ENCODE measurements around the gene NDUFAB1. TPM values are rescaled to one million over a fixed set of nuclear protein-coding genes. Genes with fewer than 3 reads are reported as not detected.

NDUFAB1 gene
- total RNA-seq, 1 donor from 2014 or later: 56.5 TPM

DNA sequence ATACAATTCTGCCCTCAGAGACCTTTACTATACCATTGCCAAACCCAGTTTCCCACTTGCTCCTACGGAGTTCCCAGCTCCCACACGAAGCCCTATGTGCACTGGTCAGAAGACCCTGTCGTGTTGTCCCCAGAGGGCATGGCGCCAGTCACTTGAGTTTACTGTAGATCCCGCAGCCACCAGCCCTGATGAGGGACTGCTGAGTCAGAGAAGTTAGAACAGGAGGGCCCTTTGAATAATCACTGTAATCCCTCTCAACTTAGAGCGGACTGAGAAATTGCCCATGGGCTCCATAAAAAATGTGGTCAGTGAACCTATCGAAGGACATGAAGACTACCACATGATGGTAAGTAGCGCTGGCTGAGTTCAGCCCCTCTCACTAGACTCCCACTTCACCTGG is 29.4 kb downstream of the NDUFAB1 start:
- no peaks in the 10 kb centered on the region for H3K27me3 ChIP-seq (ENCODE audit: low read depth)
- intact Hi-C loops (cut with DNase I): no loop called here
- TF ChIP-seq, protein P1, sequence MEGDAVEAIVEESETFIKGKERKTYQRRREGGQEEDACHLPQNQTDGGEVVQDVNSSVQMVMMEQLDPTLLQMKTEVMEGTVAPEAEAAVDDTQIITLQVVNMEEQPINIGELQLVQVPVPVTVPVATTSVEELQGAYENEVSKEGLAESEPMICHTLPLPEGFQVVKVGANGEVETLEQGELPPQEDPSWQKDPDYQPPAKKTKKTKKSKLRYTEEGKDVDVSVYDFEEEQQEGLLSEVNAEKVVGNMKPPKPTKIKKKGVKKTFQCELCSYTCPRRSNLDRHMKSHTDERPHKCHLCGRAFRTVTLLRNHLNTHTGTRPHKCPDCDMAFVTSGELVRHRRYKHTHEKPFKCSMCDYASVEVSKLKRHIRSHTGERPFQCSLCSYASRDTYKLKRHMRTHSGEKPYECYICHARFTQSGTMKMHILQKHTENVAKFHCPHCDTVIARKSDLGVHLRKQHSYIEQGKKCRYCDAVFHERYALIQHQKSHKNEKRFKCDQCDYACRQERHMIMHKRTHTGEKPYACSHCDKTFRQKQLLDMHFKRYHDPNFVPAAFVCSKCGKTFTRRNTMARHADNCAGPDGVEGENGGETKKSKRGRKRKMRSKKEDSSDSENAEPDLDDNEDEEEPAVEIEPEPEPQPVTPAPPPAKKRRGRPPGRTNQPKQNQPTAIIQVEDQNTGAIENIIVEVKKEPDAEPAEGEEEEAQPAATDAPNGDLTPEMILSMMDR (IDR thresholded peaks at IDR 0.05): no peak
- no peak overlapping the region for H3K27ac ChIP-seq
- ATAC-seq (no peak), DNase-seq (no peak)
- H3K4me1 ChIP-seq: no peaks in the 10 kb centered on the region
- no peaks in the 10 kb centered on the region for H3K9me3 ChIP-seq
- peaks cover 100% of the 10 kb centered on the region for H3K36me3 ChIP-seq
- no peak overlapping the region for H3K4me3 ChIP-seq

DNA sequence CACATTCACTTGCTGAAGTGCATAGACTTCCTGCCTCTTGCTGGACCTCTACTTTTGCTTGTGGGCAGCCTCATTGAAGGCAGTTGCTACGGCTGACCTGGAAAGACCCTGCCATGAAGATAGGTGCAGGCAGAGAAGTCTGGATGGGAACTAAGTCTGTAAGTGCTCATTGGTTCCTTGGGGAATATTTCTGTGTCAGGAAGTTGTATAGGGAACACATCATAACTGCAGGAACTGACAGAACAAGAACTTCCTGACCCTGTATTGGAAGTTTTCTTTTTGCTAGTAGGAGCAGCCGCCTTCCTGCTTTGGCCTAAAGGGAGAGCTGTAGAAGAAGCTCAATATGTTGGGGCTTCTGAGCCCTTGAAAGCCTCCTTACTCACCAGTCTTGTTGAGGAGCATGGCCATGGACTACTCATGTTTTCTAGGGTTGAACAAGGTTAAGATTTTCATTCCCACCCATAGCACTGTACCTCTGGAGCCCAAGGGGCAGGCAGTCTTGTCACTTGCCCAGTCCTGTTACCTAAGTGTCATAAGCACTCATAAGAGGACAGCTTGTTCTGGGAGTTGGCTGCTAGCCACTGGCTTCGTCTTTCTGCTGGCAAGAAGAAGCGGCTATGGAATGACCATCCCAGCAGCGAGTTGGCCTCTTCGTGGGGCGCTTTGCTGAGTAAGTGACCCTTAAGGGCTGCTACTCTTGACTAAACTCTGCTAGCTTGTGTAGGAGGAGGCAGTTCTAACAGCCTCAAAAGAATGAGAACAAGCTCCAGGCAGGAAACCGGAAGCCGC is 31.3 kb downstream of the NDUFAB1 start:
- intact Hi-C loops (cut with DNase I): no loop called here
- Histone ChIP-seq H3K27ac (no peak overlapping the region), H3K27me3 (ENCODE audit: low read depth) (no peaks in the 10 kb centered on the region), H3K9me3 (no peaks in the 10 kb centered on the region), H3K4me1 (peaks cover 3% of the 10 kb centered on the region), H3K4me3 (no peak overlapping the region), H3K36me3 (peaks cover 100% of the 10 kb centered on the region)
- DNase-seq: peak; percentile 20
- TF ChIP-seq, protein P1 (IDR thresholded peaks at IDR 0.05): no peak
- no peak for ATAC-seq

DNA sequence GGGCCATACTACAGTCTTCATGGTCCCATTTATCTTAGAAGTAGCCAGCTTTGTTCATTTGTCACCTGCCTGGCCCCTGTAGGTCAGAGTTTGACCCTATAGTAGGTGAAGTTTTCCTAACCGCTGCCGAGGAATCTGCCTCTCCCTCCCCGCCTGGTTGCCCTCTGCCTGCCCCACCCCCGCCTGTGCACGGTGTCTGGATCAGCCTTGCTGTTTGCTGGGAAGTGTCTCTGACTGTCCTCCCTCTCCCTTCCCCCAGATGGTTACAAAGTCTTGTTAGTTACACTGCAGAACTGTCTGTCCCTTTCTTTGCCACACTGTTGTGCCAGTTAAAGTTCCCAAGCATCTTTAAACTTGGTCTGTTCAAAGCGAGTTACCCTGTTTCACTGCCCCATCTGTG is 32.9 kb downstream of the NDUFAB1 start:
- Histone ChIP-seq H3K36me3 (peaks cover 92% of the 10 kb centered on the region), H3K4me3 (no peak overlapping the region), H3K4me1 (peaks cover 16% of the 10 kb centered on the region), H3K27me3 (ENCODE audit: low read depth) (no peaks in the 10 kb centered on the region), H3K9me3 (no peaks in the 10 kb centered on the region), H3K27ac (no peak overlapping the region)
- TF ChIP-seq, protein P1 (IDR thresholded peaks at IDR 0.05): no peak
- intact Hi-C loops (cut with DNase I): no loop called here
- DNase-seq (no peak), ATAC-seq (no peak)

DNA sequence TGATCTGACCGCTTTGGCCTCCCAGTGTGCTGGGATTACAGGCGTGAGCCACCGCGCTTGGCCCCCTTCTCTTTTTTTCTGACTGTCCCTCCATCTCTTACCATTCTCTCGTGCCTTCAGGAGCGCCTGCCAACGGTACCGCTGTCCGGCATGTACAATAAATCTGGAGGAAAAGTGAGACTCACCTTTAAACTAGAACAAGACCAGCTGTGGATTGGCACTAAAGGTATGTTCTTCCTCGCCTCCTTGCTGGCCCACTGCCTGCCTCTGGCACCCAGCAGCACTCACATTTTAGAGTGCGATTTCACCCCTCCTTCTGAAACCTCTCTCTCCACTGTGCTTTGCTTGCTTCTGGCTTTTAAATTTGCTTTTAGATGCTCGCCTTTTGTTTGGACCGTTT is 33.6 kb downstream of the NDUFAB1 start:
- ATAC-seq (no peak), DNase-seq (no peak)
- Histone ChIP-seq H3K36me3 (peaks cover 86% of the 10 kb centered on the region), H3K9me3 (no peaks in the 10 kb centered on the region), H3K4me3 (no peak overlapping the region), H3K4me1 (peaks cover 17% of the 10 kb centered on the region), H3K27ac (no peak overlapping the region), H3K27me3 (ENCODE audit: low read depth) (no peaks in the 10 kb centered on the region)
- intact Hi-C loops (cut with DNase I): no loop called here
- TF ChIP-seq, protein P1 (IDR thresholded peaks at IDR 0.05): no peak

DNA sequence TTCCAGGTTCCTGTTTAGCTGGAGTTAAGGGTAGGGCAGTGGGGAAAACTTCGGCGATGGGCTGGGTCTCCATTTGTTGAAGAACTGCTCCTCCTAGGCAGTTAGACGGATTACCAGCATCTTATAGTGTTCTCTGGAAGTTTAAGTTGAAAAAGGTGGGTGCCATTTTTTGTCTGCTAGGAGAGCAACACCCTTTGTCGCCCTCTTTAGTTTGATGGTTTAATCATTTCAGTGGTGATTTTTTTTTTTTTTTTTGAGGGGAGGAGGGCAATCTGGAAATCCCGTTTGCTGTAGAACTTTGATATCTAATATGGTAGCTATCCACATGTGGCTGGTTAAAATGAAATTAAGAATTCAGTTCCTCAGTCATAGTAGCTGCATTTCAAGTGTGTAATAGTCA is 34.5 kb downstream of the NDUFAB1 start:
- Histone ChIP-seq H3K9me3 (no peaks in the 10 kb centered on the region), H3K27ac (no peak overlapping the region), H3K36me3 (peaks cover 76% of the 10 kb centered on the region), H3K4me1 (peaks cover 21% of the 10 kb centered on the region), H3K27me3 (ENCODE audit: low read depth) (no peaks in the 10 kb centered on the region), H3K4me3 (no peak overlapping the region)
- no peak for ATAC-seq
- TF ChIP-seq, protein P1 (IDR thresholded peaks at IDR 0.05): no peak
- intact Hi-C loops (cut with DNase I): no loop called here
- no peak for DNase-seq
